NOMO-1 (cell line): ENCODE results near the gene MYO3B.
"Not testable (repeated sequence)": the region's sequence is repeated elsewhere in the genome, so short reads cannot be mapped to it uniquely, and the experiment has no call there.

Experiments
- DNase-seq, 2 experiments: peaks; one replicate each; lab custom pipeline; 2025; ENCODE audit not compliant: unreplicated experiment in 2 of 2; lab: John Stamatoyannopoulos, UW

The MYO3B gene

GRCh38 chr2:170408461-170409163 is 230.7 kb downstream of the MYO3B start:
- peak; percentile 57 to 88 for DNase-seq

- peak; percentile 44 to 74 for DNase-seq
Measured at GRCh38 chr2:170409164-170409535, 231.2 kb downstream of the MYO3B start.

- DNase-seq: no peak
Measured at GRCh38 chr2:170411660-170412059, 233.7 kb downstream of the MYO3B start.

- peak in 1 of 2 experiments; percentile 4 for DNase-seq
Measured at GRCh38 chr2:170420961-170421687, 243.2 kb downstream of the MYO3B start.

GRCh38 chr2:170423919-170424318 is 246.0 kb downstream of the MYO3B start:
- no peak for DNase-seq

GRCh38 chr2:170425281-170425751 is 247.4 kb downstream of the MYO3B start:
- DNase-seq: peak; percentile 77 to 95

- no peak for DNase-seq
Measured at GRCh38 chr2:170428868-170429267, 250.9 kb downstream of the MYO3B start.

GRCh38 chr2:170432823-170433222 is 254.9 kb downstream of the MYO3B start:
- no peak for DNase-seq

- no peak for DNase-seq
Measured at GRCh38 chr2:170433448-170433847, 255.5 kb downstream of the MYO3B start.

- DNase-seq: not testable (repeated sequence)
Measured at GRCh38 chr2:170434396-170434795, 256.4 kb downstream of the MYO3B start.

- peak in 1 of 2 experiments; percentile 25 for DNase-seq
Measured at GRCh38 chr2:170434900-170435621, 257.1 kb downstream of the MYO3B start.

- DNase-seq: no peak
Measured at GRCh38 chr2:170436077-170436943, 258.4 kb downstream of the MYO3B start.

- DNase-seq: no peak
Measured at GRCh38 chr2:170446078-170446477, 268.1 kb downstream of the MYO3B start.

GRCh38 chr2:170449034-170449433 is 271.1 kb downstream of the MYO3B start:
- DNase-seq: no peak

- no peak for DNase-seq
Measured at GRCh38 chr2:170454471-170455372, 276.8 kb downstream of the MYO3B start.

- no peak for DNase-seq
Measured at GRCh38 chr2:170455617-170456426, 277.9 kb downstream of the MYO3B start.

GRCh38 chr2:170456914-170457313 is 279.0 kb downstream of the MYO3B start:
- DNase-seq: no peak

GRCh38 chr2:170457742-170458141 is 279.8 kb downstream of the MYO3B start:
- DNase-seq: no peak

- no peak for DNase-seq
Measured at GRCh38 chr2:170461889-170462288, 283.9 kb downstream of the MYO3B start.
